ENCODE data around the gene ASB9. TPM values are rescaled to one million over a fixed set of nuclear protein-coding genes. Genes with fewer than 3 reads are reported as not detected.

Gene ASB9
- total and polyA plus RNA-seq, 2 experiments from 2014 or later, result 0.97 TPM; not detected in 1

DNA sequence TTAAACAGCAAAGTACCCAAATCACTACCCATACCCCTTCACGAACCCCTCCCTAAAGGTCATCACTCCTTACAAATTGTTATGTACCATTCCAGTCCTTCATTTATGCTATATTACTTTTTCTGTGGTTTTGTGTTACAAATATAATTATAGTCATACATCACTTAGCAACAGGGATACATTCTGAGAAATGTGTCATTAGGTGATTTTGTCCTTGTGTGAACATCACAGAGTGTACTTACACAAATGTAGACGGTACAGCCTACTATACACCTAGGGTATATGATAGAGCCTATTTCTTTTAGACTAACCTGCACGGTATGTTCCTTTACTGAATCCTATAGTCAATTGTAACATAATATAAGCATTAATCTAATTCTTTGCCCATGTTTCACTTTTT, 61.9 kb downstream of the ASB9 start:
- in situ Hi-C loops (cut with MboI), result no loop called here
- Histone ChIP-seq H2AFZ (no peak overlapping the region), H3K27me3 (replicated peaks; ENCODE audit: insufficient read depth) (no peaks in the 10 kb centered on the region), H3K9ac (no peak overlapping the region), H3K9me2 (ENCODE audit: insufficient read depth) (no peaks in the 10 kb centered on the region), H4K20me1 (ENCODE audit: insufficient read depth) (no peaks in the 10 kb centered on the region), H3K36me3 (ENCODE audit: low read depth) (no peaks in the 10 kb centered on the region), H3K4me1 (ENCODE audit: insufficient read depth) (peaks cover 4% of the 10 kb centered on the region; the same call in 1 of the 2 replicates), H3K4me2 (ENCODE audit: unreplicated experiment) (no peak overlapping the region), H3K79me2 (ENCODE audit: insufficient read depth) (no peaks in the 10 kb centered on the region), H3K9me3 (ENCODE audit: low read depth) (no peaks in the 10 kb centered on the region), H3F3A (ENCODE audit: insufficient read depth) (no peaks in the 10 kb centered on the region), H3K4me3 (no peak overlapping the region), H3K27ac (no peak overlapping the region)
- no peak for DNase-seq
- TF ChIP-seq EZH2 (IDR thresholded peaks at IDR 0.05; ENCODE audit: insufficient read depth, poor library complexity, severe bottlenecking), result no peak
- TF ChIP-seq EZH2phosphoT487 (IDR thresholded peaks at IDR 0.05; ENCODE audit: insufficient read depth, low read depth), result no peak
- 75 to 76% methylated on average over 3 of the region's 3 CpGs for WGBS, 2 experiments (ENCODE audit: low coverage in 1 of 2, low lambda C conversion rate in 2 of 2, missing lambda C conversion rate in 2 of 2)

DNA sequence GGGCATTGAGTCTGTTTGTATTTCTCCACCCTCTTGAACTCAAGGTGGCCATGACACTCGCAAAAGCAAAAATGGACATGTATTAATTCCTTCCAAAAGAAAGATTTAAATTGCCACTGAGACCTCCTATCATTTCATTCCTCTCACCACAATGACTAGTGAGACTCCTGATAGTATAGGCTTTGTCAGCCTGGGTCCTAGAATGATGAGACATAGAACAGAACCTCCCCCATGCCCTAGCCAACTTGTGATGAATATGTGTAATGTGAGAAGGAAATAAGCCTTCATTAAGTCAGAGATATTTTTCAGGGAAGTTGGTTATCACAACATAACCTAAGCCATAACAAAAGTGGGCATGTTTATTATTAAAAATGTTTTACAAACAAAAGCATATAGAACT, 62.5 kb downstream of the ASB9 start:
- no peak for DNase-seq
- Histone ChIP-seq H3F3A (ENCODE audit: insufficient read depth) (peaks cover 5% of the 10 kb centered on the region; the same call in 1 of the 2 replicates), H3K9me3 (ENCODE audit: low read depth) (no peaks in the 10 kb centered on the region), H3K79me2 (ENCODE audit: insufficient read depth) (no peaks in the 10 kb centered on the region), H3K27ac (no peak overlapping the region), H3K27me3 (replicated peaks; ENCODE audit: insufficient read depth) (no peaks in the 10 kb centered on the region), H3K9ac (no peak overlapping the region), H3K4me3 (no peak overlapping the region), H3K9me2 (ENCODE audit: insufficient read depth) (no peaks in the 10 kb centered on the region), H3K36me3 (ENCODE audit: low read depth) (no peaks in the 10 kb centered on the region), H2AFZ (no peak overlapping the region), H3K4me2 (ENCODE audit: unreplicated experiment) (no peak overlapping the region), H3K4me1 (ENCODE audit: insufficient read depth) (peaks cover 4% of the 10 kb centered on the region; the same call in 1 of the 2 replicates), H4K20me1 (ENCODE audit: insufficient read depth) (no peaks in the 10 kb centered on the region)
- WGBS, 2 experiments (ENCODE audit: low coverage in 1 of 2, low lambda C conversion rate in 2 of 2, missing lambda C conversion rate in 2 of 2), result 61 to 88% methylated on average over 1 of the region's 1 CpG
- in situ Hi-C loops (cut with MboI), result no loop called here
- no peak for TF ChIP-seq EZH2 (IDR thresholded peaks at IDR 0.05; ENCODE audit: insufficient read depth, poor library complexity, severe bottlenecking)
- TF ChIP-seq EZH2phosphoT487 (IDR thresholded peaks at IDR 0.05; ENCODE audit: insufficient read depth, low read depth), result no peak

DNA sequence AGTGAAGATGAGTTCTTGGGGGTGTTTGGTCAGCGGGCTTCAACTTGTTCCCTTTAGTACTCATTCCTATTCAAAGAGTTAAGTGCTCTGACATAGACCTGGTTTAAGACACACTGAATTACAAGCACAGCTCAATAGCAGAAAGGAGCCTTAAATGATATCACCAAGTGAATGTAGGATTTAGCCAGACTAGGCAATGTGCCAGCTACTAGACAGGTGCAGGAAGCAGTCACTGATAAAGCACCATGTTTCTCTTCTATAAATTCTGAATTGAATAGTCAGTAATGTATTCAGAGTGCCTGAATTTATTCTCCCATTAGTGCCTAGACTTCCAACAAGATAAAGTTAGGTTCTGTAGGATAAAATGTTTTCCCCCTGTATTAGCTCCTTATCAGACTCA, 63.6 kb downstream of the ASB9 start:
- in situ Hi-C loops (cut with MboI), result no loop called here
- no peak overlapping the region for H3K27ac ChIP-seq
- H3K4me1 ChIP-seq (ENCODE audit: insufficient read depth), result peaks cover 4% of the 10 kb centered on the region; the same call in 1 of the 2 replicates
- no peak overlapping the region for H3K4me2 ChIP-seq (ENCODE audit: unreplicated experiment)
- no peak overlapping the region for H3K9ac ChIP-seq
- H3K9me3 ChIP-seq (ENCODE audit: low read depth), result no peaks in the 10 kb centered on the region
- no peaks in the 10 kb centered on the region for H3K9me2 ChIP-seq (ENCODE audit: insufficient read depth)
- no peaks in the 10 kb centered on the region for H3K27me3 ChIP-seq (replicated peaks; ENCODE audit: insufficient read depth)
- no peaks in the 10 kb centered on the region for H3K36me3 ChIP-seq (ENCODE audit: low read depth)
- H3F3A ChIP-seq (ENCODE audit: insufficient read depth), result peaks cover 5% of the 10 kb centered on the region; the same call in 1 of the 2 replicates
- no peak for TF ChIP-seq EZH2phosphoT487 (IDR thresholded peaks at IDR 0.05; ENCODE audit: insufficient read depth, low read depth)
- no peak for TF ChIP-seq EZH2 (IDR thresholded peaks at IDR 0.05; ENCODE audit: insufficient read depth, poor library complexity, severe bottlenecking)
- no peak overlapping the region for H3K4me3 ChIP-seq
- no peak overlapping the region for H2AFZ ChIP-seq
- WGBS, 2 experiments (ENCODE audit: low coverage in 1 of 2, low lambda C conversion rate in 2 of 2, missing lambda C conversion rate in 2 of 2), result 69 to 100% methylated on average over 1 of the region's 1 CpG
- no peaks in the 10 kb centered on the region for H3K79me2 ChIP-seq (ENCODE audit: insufficient read depth)
- H4K20me1 ChIP-seq (ENCODE audit: insufficient read depth), result no peaks in the 10 kb centered on the region
- DNase-seq, result no peak

DNA sequence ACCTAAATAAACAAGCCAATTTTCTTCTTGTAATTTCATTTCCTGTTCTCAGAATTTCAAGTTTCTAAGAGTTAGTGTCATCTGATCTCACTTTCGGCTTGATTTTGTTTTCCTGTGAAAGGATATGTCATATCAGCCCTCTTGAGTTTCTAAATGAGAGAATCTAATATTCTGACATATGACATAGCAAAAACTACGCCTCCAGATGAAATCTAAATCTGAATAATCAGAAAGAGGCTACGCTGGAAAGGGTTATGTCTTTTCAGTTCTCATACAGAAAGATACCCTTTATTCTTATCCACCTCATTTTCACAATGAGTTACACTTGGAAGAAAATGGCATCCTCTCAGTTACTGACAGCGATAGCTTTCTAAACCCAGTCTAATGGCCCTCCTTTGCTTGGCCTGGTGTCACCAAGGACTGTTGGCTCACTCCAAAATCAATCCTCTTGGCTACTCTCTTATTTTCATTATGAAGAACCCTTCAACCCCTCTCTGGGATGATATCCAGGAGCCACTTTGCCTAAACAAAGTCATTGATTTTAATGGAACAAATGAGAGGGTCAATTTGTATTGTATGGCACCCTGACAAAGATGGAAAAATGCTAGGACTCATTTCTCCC, 65.6 kb downstream of the ASB9 start:
- Histone ChIP-seq H3K27me3 (replicated peaks; ENCODE audit: insufficient read depth) (no peaks in the 10 kb centered on the region), H3K9me2 (ENCODE audit: insufficient read depth) (no peaks in the 10 kb centered on the region), H3K27ac (no peak overlapping the region), H4K20me1 (ENCODE audit: insufficient read depth) (no peaks in the 10 kb centered on the region), H3K4me1 (ENCODE audit: insufficient read depth) (peaks cover 4% of the 10 kb centered on the region; the same call in 1 of the 2 replicates), H2AFZ (no peak overlapping the region), H3K79me2 (ENCODE audit: insufficient read depth) (no peaks in the 10 kb centered on the region), H3K9me3 (ENCODE audit: low read depth) (no peaks in the 10 kb centered on the region), H3K9ac (no peak overlapping the region), H3K36me3 (ENCODE audit: low read depth) (no peaks in the 10 kb centered on the region), H3K4me2 (ENCODE audit: unreplicated experiment) (no peak overlapping the region), H3K4me3 (no peak overlapping the region), H3F3A (ENCODE audit: insufficient read depth) (peaks cover 5% of the 10 kb centered on the region; the same call in 1 of the 2 replicates)
- TF ChIP-seq EZH2phosphoT487 (IDR thresholded peaks at IDR 0.05; ENCODE audit: insufficient read depth, low read depth) (no peak), EZH2 (IDR thresholded peaks at IDR 0.05; ENCODE audit: insufficient read depth, poor library complexity, severe bottlenecking) (no peak)
- in situ Hi-C loops (cut with MboI), result no loop called here
- no peak for DNase-seq
- 48 to 63% methylated on average over 4 of the region's 4 CpGs for WGBS, 2 experiments (ENCODE audit: low coverage in 1 of 2, low lambda C conversion rate in 2 of 2, missing lambda C conversion rate in 2 of 2)
